H9 (cell line): ENCODE measurements around the gene PSMD10. TPM values are rescaled to one million over a fixed set of nuclear protein-coding genes. Genes with fewer than 3 reads are reported as not detected.

Experiments
- DNase-seq: peaks from one replicate; pipeline ENCODE4 v3.0.0-alpha.2; 2017
- H2AFZ ChIP-seq: one replicate; pipeline ENCODE4 v1.6.1; 2013; ENCODE audit warnings: mild to moderate bottlenecking, low read length, control low read depth, moderate library complexity
- H2AK5ac ChIP-seq: 2 replicates; pipeline ENCODE4 v1.6.1; 2013; ENCODE audit warnings: low read length, control low read depth, mixed read lengths; ENCODE audit not compliant: insufficient read length
- H2BK120ac ChIP-seq: one replicate; pipeline ENCODE4 v1.6.1; 2013; ENCODE audit warnings: low read depth, mild to moderate bottlenecking, low read length, control low read depth, inconsistent platforms; ENCODE audit not compliant: poor library complexity, severe bottlenecking
- H2BK12ac ChIP-seq: 2 replicates; pipeline ENCODE4 v1.6.1; 2013; ENCODE audit warnings: low read length, control low read depth, mixed read lengths, low read depth; ENCODE audit not compliant: insufficient read length
- H2BK15ac ChIP-seq: 2 replicates; pipeline ENCODE4 v1.6.1; 2013; ENCODE audit warnings: low read depth, low read length, control low read depth
- H2BK20ac ChIP-seq: one replicate; pipeline ENCODE4 v1.6.1; 2013; ENCODE audit warnings: low read depth, mild to moderate bottlenecking, low read length, control low read depth, inconsistent platforms; ENCODE audit not compliant: poor library complexity, severe bottlenecking
- H2BK5ac ChIP-seq: 2 replicates; pipeline ENCODE4 v1.6.1; 2013; ENCODE audit warnings: low read length, control low read depth, mixed read lengths; ENCODE audit not compliant: insufficient read length
- H3K14ac ChIP-seq: 2 replicates; pipeline ENCODE4 v1.6.1; 2013; ENCODE audit warnings: low read length, control low read depth; ENCODE audit not compliant: insufficient read depth
- H3K18ac ChIP-seq: 2 replicates; pipeline ENCODE4 v1.6.1; 2013; ENCODE audit warnings: low read depth, mild to moderate bottlenecking, mixed read lengths, low read length, control low read depth; ENCODE audit not compliant: insufficient read length
- H3K23ac ChIP-seq: 2 replicates; pipeline ENCODE4 v1.6.1; 2013; ENCODE audit warnings: low read length, control low read depth, mixed read lengths, low read depth; ENCODE audit not compliant: insufficient read length
- H3K23me2 ChIP-seq: 2 replicates; pipeline ENCODE4 v1.6.1; 2013; ENCODE audit warnings: low read depth, mild to moderate bottlenecking, mixed read lengths, low read length, control low read depth; ENCODE audit not compliant: insufficient read length, poor library complexity, severe bottlenecking
- H3K27ac ChIP-seq: 2 replicates; pipeline ENCODE4 v1.5.1; 2013; ENCODE audit warnings: low read length, control low read depth, mixed read lengths, low read depth; ENCODE audit not compliant: insufficient read length
- H3K27me3 ChIP-seq: 2 replicates; pipeline ENCODE4 v1.6.1; 2013; ENCODE audit warnings: low read length, control low read depth, inconsistent platforms; ENCODE audit not compliant: insufficient read depth
- H3K4ac ChIP-seq: 2 replicates; pipeline ENCODE4 v1.6.1; 2013; ENCODE audit warnings: low read depth, mild to moderate bottlenecking, control low read depth, inconsistent platforms, low read length, moderate library complexity
- H3K4me1 ChIP-seq: 2 replicates; pipeline ENCODE4 v1.6.1; 2013; ENCODE audit warnings: low read length, control low read depth, inconsistent platforms; ENCODE audit not compliant: insufficient read depth
- H3K4me2 ChIP-seq: 2 replicates; pipeline ENCODE4 v1.6.1; 2013; ENCODE audit warnings: low read length, control low read depth, mixed read lengths; ENCODE audit not compliant: insufficient read length, insufficient read depth
- H3K56ac ChIP-seq: 2 replicates; pipeline ENCODE4 v1.6.1; 2013; ENCODE audit warnings: low read depth, mild to moderate bottlenecking, mixed read lengths, low read length, control low read depth; ENCODE audit not compliant: insufficient read length
- H3K79me1 ChIP-seq: 2 replicates; pipeline ENCODE4 v1.6.1; 2013; ENCODE audit warnings: low read depth, mild to moderate bottlenecking, moderate library complexity, low read length, control low read depth, inconsistent platforms; ENCODE audit not compliant: insufficient read depth, poor library complexity, severe bottlenecking
- H3K79me2 ChIP-seq: 2 replicates; pipeline ENCODE4 v1.6.1; 2013; ENCODE audit warnings: low read length, control low read depth, inconsistent platforms; ENCODE audit not compliant: insufficient read depth
- H3K9ac ChIP-seq: 2 replicates; pipeline ENCODE4 v1.6.1; 2013; ENCODE audit warnings: low read length, control low read depth, mixed read lengths; ENCODE audit not compliant: insufficient read length; ENCODE audit errors: extremely low read depth
- H3K9me3 ChIP-seq: one replicate; pipeline ENCODE4 v1.6.1; 2013; ENCODE audit warnings: low read depth, low read length, inconsistent platforms; ENCODE audit not compliant: control insufficient read depth
- H3T11ph ChIP-seq: one replicate; pipeline ENCODE4 v1.6.1; 2013; ENCODE audit warnings: mild to moderate bottlenecking, low read length, control low read depth, inconsistent platforms
- H4K20me1 ChIP-seq: one replicate; pipeline ENCODE4 v1.6.1; 2013; ENCODE audit not compliant: control insufficient read depth, insufficient read length, insufficient read depth
- H4K5ac ChIP-seq: 2 replicates; pipeline ENCODE4 v1.6.1; 2013; ENCODE audit warnings: low read depth, mild to moderate bottlenecking, mixed read lengths, low read length, control low read depth; ENCODE audit not compliant: insufficient read length
- H4K8ac ChIP-seq: replicated peaks from 2 replicates; pipeline ENCODE4 v1.6.1; 2013; ENCODE audit warnings: low read length, control low read depth, mixed read lengths, low read depth; ENCODE audit not compliant: insufficient read length
- H4K91ac ChIP-seq: 2 replicates; pipeline ENCODE4 v1.6.1; 2013; ENCODE audit warnings: low read depth, mild to moderate bottlenecking, moderate library complexity, mixed read lengths, low read length, control low read depth; ENCODE audit not compliant: insufficient read length
- H3K27ac Mint-ChIP-seq, 3 experiments: 2 replicates in 2 of 3; 3 replicates in 1 of 3; pipeline ENCODE4 v1.8.0; 2020 to 2021; ENCODE audit warnings: mixed read lengths in 3 of 3, mild to moderate bottlenecking in 1 of 3, moderate library complexity in 1 of 3
- H3K27me3 Mint-ChIP-seq: 2 replicates; pipeline ENCODE4 v1.8.0; 2021; ENCODE audit warnings: low read depth, mild to moderate bottlenecking, moderate library complexity, mixed read lengths
- H3K36me3 Mint-ChIP-seq, 3 experiments: 2 replicates in 2 of 3; 3 replicates in 1 of 3; pipeline ENCODE4 v1.8.0; 2020 to 2021; ENCODE audit warnings: low read depth in 3 of 3, mixed read lengths in 3 of 3; ENCODE audit not compliant: insufficient read depth in 1 of 3
- H3K4me1 Mint-ChIP-seq, 2 experiments: 2 replicates each; pipeline ENCODE4 v1.8.0; 2020; ENCODE audit warnings: mixed read lengths in 2 of 2
- H3K4me3 Mint-ChIP-seq, 2 experiments: 2 replicates in 1 of 2; 3 replicates in 1 of 2; pipeline ENCODE4 v1.8.0; 2020 to 2021; ENCODE audit warnings: mild to moderate bottlenecking in 2 of 2, mixed read lengths in 2 of 2, moderate library complexity in 1 of 2
- H3K9me3 Mint-ChIP-seq, 2 experiments: 2 replicates in 1 of 2; 3 replicates in 1 of 2; pipeline ENCODE4 v1.8.0; 2020; ENCODE audit warnings: mild to moderate bottlenecking in 2 of 2, mixed read lengths in 2 of 2, moderate library complexity in 1 of 2
- CTCF ChIP-seq: fragments of 200-600 bp; sonication (generic); conservative IDR thresholded peaks from 3 replicates; pipeline ENCODE4 v1.8.0; 2021; ENCODE audit warnings: antibody characterized with exemption, mild to moderate bottlenecking
- WGBS: extraction: QIAGEN DNeasy Blood & Tissue Kit; methylation state at CpG from one replicate; pipeline ENCODE4 v1.1.7; 2013; ENCODE audit warnings: missing lambda C conversion rate, low lambda C conversion rate, mixed read lengths; ENCODE audit not compliant: insufficient read length; ENCODE audit errors: extremely low coverage; 5-methylcytosine and 5-hydroxymethylcytosine counted together
- total RNA-seq: library from RNA; stranded (reverse); gene quantifications from 2 replicates; pipeline ENCODE4 v1.2.1, GENCODE V29; 2021

Gene PSMD10
- total RNA-seq, 1 experiment from 2014 or later: 93.9 TPM

GRCh38 chrX:108132034-108132433 lies 40.7 kb upstream of the PSMD10 start:
- Histone ChIP-seq H3K4me2 (no peak overlapping the region), H3K23ac (no peak overlapping the region), H3K27me3 (no peaks in the 10 kb centered on the region; the same call in 1 of the 2 replicates), H4K5ac (no peak overlapping the region), H3K56ac (no peak overlapping the region), H2AFZ (no peak overlapping the region), H3K14ac (no peak overlapping the region), H4K91ac (no peak overlapping the region), H3K27ac (no peak overlapping the region), H2AK5ac (no peak overlapping the region), H2BK12ac (no peak overlapping the region), H4K8ac (no peak overlapping the region), H2BK15ac (no peak overlapping the region), H2BK5ac (no peak overlapping the region), H4K20me1 (no peaks in the 10 kb centered on the region), H3K79me1 (no peaks in the 10 kb centered on the region), H3K9ac (no peak overlapping the region), H3K79me2 (no peaks in the 10 kb centered on the region), H3K23me2 (no peaks in the 10 kb centered on the region), H2BK20ac (no peak overlapping the region), H3K4me1 (peaks cover 4% of the 10 kb centered on the region; the same call in 1 of the 2 replicates), H3K18ac (no peak overlapping the region), H3T11ph (no peak overlapping the region), H2BK120ac (no peak overlapping the region), H3K9me3 (no peaks in the 10 kb centered on the region), H3K4ac (no peak overlapping the region)
- Mint-ChIP-seq H3K4me3 (no peak overlapping the region), H3K9me3 (no peaks in the 10 kb centered on the region), H3K27me3 (no peaks in the 10 kb centered on the region; the same call in 1 of the 2 replicates), H3K36me3 (no peaks in the 10 kb centered on the region; a peak in 2 of 7 replicates), H3K4me1 (peaks cover 10 to 12% of the 10 kb centered on the region in 2 experiments), H3K27ac (no peak overlapping the region)
- DNase-seq: no peak
- TF ChIP-seq CTCF: no peak
- WGBS: no CpG with 5 or more reads among the region's 8 CpGs
